Mucosa of gallbladder (tissue), 1 donor: ENCODE data around the gene TMEM217. TPM values are rescaled to one million over a fixed set of nuclear protein-coding genes. Genes with fewer than 3 reads are reported as not detected.
A peak's percentile ranks its signal among the peaks of the same experiment; 100 is the strongest.

Source experiments
- DNase-seq: peaks from one replicate; pipeline ENCODE4 v3.0.0-alpha.2; 2020; ENCODE audit warnings: low spot score
- total RNA-seq: library from RNA; stranded (reverse); gene quantifications from one replicate; pipeline ENCODE4 v1.2.1, GENCODE V29; 2021
- donor health status: DM: no; HTN: no; CAD: no.

The TMEM217 gene
- total RNA-seq, 1 donor from 2014 or later = 0.55 TPM

GRCh38 chr6:37244430-37245310, 13.3 kb downstream of the TMEM217 start:
- peak; percentile 94 for DNase-seq

- DNase-seq = no peak
These were observed 14.1 kb downstream of the TMEM217 start for GRCh38 chr6:37243816-37244370.

- no peak for DNase-seq
These were observed 14.7 kb downstream of the TMEM217 start for GRCh38 chr6:37243131-37243815.

GRCh38 chr6:37242429-37243052, 15.4 kb downstream of the TMEM217 start:
- DNase-seq = peak; percentile 41

- DNase-seq = no peak
These were observed 16.0 kb downstream of the TMEM217 start for GRCh38 chr6:37241775-37242428.

- no peak for DNase-seq
These were observed 16.8 kb downstream of the TMEM217 start for GRCh38 chr6:37241131-37241530.

- DNase-seq = peak; percentile 90
These were observed 17.8 kb downstream of the TMEM217 start for GRCh38 chr6:37239950-37240713.

GRCh38 chr6:37239526-37239925, 18.4 kb downstream of the TMEM217 start:
- no peak for DNase-seq

- DNase-seq = no peak
These were observed 19.6 kb downstream of the TMEM217 start for GRCh38 chr6:37238381-37238780.

GRCh38 chr6:37237789-37238188, 20.2 kb downstream of the TMEM217 start:
- no peak for DNase-seq

GRCh38 chr6:37236921-37237320, 21.0 kb downstream of the TMEM217 start:
- no peak for DNase-seq

- no peak for DNase-seq
These were observed 24.4 kb downstream of the TMEM217 start for GRCh38 chr6:37233541-37233940.

- DNase-seq = no peak
These were observed 25.4 kb downstream of the TMEM217 start for GRCh38 chr6:37232430-37233017.

- DNase-seq = no peak
These were observed 27.8 kb downstream of the TMEM217 start for GRCh38 chr6:37230104-37230503.

- DNase-seq = no peak
These were observed 32.4 kb downstream of the TMEM217 start for GRCh38 chr6:37225350-37226169.

GRCh38 chr6:37222992-37223391, 35.0 kb downstream of the TMEM217 start:
- no peak for DNase-seq

GRCh38 chr6:37222125-37222967, 35.6 kb downstream of the TMEM217 start:
- peak; percentile 70 for DNase-seq

GRCh38 chr6:37221585-37222124, 36.3 kb downstream of the TMEM217 start:
- no peak for DNase-seq
